ENCODE data around the gene IRF1. TPM values are rescaled to one million over a fixed set of nuclear protein-coding genes. Genes with fewer than 3 reads are reported as not detected.
"Not testable (repeated sequence)": the region's sequence is repeated elsewhere in the genome, so short reads cannot be mapped to it uniquely, and the experiment has no call there.

The IRF1 gene
- total RNA-seq, 1 experiment from 2014 or later = 48.9 TPM

DNA sequence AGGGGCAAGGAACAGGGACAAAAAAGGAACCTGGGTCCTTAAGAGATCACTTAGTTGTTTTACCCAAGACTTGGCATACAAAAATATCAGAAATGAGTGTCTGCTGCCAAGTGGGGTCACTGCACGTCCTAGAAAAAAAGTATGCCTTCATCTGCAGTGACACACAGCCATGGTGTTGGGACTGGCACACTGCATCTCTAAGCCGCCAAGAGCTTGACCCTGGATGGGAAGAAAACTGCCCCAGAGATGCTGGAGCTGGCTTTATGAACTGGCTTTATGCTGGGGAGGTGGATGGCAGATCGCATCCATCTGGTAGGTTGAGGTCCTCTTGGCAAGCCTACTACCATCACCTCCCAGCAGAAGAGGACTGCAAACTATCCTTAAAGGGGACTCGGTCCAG lies 51.7 kb downstream of the IRF1 start:
- Histone ChIP-seq H3K27ac (ENCODE audit: low read length) (no peak overlapping the region), H3K36me3 (ENCODE audit: control insufficient read depth, insufficient read depth, low read length) (no peaks in the 10 kb centered on the region), H3K4me1 (ENCODE audit: control insufficient read depth, insufficient read depth, low read length) (no peaks in the 10 kb centered on the region), H3K9me3 (ENCODE audit: control insufficient read depth, insufficient read depth, low read depth, low read length) (no peaks in the 10 kb centered on the region), H3K27me3 (ENCODE audit: control insufficient read depth, insufficient read depth, low read length) (no peaks in the 10 kb centered on the region), H3K4me3 (ENCODE audit: low read depth in 2 of 2, low read length in 2 of 2) (no peak overlapping the region)
- DNase-seq (ENCODE audit: low read depth, low spot score) (no peak), ATAC-seq (peak; percentile 45; the same call in 1 of the 2 replicates)
- TF ChIP-seq POLR2AphosphoS5 (IDR thresholded peaks at IDR 0.05; ENCODE audit: low read depth, low read length) (no peak), SIN3A (IDR thresholded peaks at IDR 0.05; ENCODE audit: borderline replicate concordance, insufficient read depth, low read depth, low read length) (no peak), TCF7L2 (IDR thresholded peaks at IDR 0.05; ENCODE audit: low read depth, low read length) (no peak)
- TF ChIP-seq, protein P1, sequence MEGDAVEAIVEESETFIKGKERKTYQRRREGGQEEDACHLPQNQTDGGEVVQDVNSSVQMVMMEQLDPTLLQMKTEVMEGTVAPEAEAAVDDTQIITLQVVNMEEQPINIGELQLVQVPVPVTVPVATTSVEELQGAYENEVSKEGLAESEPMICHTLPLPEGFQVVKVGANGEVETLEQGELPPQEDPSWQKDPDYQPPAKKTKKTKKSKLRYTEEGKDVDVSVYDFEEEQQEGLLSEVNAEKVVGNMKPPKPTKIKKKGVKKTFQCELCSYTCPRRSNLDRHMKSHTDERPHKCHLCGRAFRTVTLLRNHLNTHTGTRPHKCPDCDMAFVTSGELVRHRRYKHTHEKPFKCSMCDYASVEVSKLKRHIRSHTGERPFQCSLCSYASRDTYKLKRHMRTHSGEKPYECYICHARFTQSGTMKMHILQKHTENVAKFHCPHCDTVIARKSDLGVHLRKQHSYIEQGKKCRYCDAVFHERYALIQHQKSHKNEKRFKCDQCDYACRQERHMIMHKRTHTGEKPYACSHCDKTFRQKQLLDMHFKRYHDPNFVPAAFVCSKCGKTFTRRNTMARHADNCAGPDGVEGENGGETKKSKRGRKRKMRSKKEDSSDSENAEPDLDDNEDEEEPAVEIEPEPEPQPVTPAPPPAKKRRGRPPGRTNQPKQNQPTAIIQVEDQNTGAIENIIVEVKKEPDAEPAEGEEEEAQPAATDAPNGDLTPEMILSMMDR (IDR thresholded peaks at IDR 0.05) = no peak
- TF ChIP-seq, protein P2, sequence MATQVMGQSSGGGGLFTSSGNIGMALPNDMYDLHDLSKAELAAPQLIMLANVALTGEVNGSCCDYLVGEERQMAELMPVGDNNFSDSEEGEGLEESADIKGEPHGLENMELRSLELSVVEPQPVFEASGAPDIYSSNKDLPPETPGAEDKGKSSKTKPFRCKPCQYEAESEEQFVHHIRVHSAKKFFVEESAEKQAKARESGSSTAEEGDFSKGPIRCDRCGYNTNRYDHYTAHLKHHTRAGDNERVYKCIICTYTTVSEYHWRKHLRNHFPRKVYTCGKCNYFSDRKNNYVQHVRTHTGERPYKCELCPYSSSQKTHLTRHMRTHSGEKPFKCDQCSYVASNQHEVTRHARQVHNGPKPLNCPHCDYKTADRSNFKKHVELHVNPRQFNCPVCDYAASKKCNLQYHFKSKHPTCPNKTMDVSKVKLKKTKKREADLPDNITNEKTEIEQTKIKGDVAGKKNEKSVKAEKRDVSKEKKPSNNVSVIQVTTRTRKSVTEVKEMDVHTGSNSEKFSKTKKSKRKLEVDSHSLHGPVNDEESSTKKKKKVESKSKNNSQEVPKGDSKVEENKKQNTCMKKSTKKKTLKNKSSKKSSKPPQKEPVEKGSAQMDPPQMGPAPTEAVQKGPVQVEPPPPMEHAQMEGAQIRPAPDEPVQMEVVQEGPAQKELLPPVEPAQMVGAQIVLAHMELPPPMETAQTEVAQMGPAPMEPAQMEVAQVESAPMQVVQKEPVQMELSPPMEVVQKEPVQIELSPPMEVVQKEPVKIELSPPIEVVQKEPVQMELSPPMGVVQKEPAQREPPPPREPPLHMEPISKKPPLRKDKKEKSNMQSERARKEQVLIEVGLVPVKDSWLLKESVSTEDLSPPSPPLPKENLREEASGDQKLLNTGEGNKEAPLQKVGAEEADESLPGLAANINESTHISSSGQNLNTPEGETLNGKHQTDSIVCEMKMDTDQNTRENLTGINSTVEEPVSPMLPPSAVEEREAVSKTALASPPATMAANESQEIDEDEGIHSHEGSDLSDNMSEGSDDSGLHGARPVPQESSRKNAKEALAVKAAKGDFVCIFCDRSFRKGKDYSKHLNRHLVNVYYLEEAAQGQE (IDR thresholded peaks at IDR 0.05; ENCODE audit: insufficient read depth in 1 of 2, low read depth in 2 of 2, low read length in 1 of 2) = no peak
- POLR2A ChIA-PET = no interaction called here
- intact Hi-C loops (cut with micrococcal nuclease; ENCODE audit: unreplicated experiment) = no loop called here
- BruUV-seq (replicated peaks) = no TSS peak
- in situ Hi-C loops (cut with HindIII; ENCODE audit: low pct_unique_long_range_greater_than_20kb, low sequenced_read_pairs) = no loop called here
- CTCF ChIA-PET = no interaction called here

DNA sequence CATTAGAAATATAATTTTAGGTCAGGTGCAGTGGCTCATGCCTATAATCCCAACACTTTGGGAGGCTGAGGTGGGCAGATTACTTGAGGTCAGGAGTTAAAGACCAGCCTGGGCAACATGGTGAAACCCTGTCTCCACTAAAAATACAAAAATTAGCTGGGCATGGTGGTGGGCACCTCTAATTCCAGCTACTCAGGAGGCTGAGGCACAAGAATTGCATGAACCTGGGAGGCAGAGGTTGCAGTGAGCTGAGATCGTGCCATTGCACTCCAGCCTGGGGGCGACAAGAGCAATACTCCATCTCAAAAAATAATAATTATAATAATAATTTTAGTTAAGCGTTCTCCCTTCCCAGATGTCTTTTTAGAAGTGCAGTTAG lies 52.3 kb downstream of the IRF1 start:
- intact Hi-C loops (cut with micrococcal nuclease; ENCODE audit: unreplicated experiment); H3K27me3 ChIP-seq (ENCODE audit: control insufficient read depth, insufficient read depth, low read length); ATAC-seq; H3K27ac ChIP-seq (ENCODE audit: low read length); POLR2A ChIA-PET; H3K4me1 ChIP-seq (ENCODE audit: control insufficient read depth, insufficient read depth, low read length); H3K4me3 ChIP-seq (ENCODE audit: low read depth in 2 of 2, low read length in 2 of 2); H3K36me3 ChIP-seq (ENCODE audit: control insufficient read depth, insufficient read depth, low read length); in situ Hi-C loops (cut with HindIII; ENCODE audit: low pct_unique_long_range_greater_than_20kb, low sequenced_read_pairs); DNase-seq (ENCODE audit: low read depth, low spot score); BruUV-seq (replicated peaks); CTCF ChIA-PET; H3K9me3 ChIP-seq (ENCODE audit: control insufficient read depth, insufficient read depth, low read depth, low read length): not testable (repeated sequence)

DNA sequence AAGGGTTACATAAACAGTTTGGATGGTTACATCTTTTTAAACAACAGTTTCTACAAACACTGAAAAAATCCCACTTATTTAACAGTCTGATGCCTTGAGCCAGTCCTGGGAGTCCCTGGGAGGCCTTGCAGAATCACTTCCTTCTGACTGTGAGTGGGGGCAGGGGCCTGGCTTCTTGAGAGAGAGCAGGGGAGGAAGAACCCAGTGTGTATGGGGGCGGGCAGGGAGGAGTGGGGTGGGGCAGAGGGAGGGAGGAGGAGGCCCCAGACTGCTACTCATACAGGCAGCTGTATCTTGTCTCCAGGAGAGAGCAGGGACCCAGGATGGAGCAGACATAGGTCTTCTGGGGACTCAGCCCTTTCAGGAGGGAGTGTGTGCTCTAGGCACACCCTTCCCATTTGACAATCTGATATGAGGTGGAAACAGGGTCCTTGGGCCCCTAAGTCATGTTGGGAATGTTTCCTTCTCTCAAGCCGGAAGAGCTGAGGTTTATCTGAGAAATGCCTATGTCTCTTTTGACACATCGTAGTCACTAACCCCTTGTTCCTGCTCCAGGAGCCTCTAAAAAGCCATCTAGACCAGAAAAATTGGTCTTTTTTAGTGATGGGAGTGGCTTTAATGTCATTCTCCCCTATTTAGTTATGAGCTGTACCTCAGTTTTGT lies 52.8 kb downstream of the IRF1 start:
- CTCF ChIA-PET = no interaction called here
- Histone ChIP-seq H3K4me1 (ENCODE audit: control insufficient read depth, insufficient read depth, low read length) (no peaks in the 10 kb centered on the region), H3K27me3 (ENCODE audit: control insufficient read depth, insufficient read depth, low read length) (no peaks in the 10 kb centered on the region), H3K4me3 (ENCODE audit: low read depth in 2 of 2, low read length in 2 of 2) (no peak overlapping the region), H3K27ac (ENCODE audit: low read length) (no peak overlapping the region), H3K9me3 (ENCODE audit: control insufficient read depth, insufficient read depth, low read depth, low read length) (no peaks in the 10 kb centered on the region), H3K36me3 (ENCODE audit: control insufficient read depth, insufficient read depth, low read length) (no peaks in the 10 kb centered on the region)
- DNase-seq (ENCODE audit: low read depth, low spot score) (no peak), ATAC-seq (no peak)
- in situ Hi-C loops (cut with HindIII; ENCODE audit: low pct_unique_long_range_greater_than_20kb, low sequenced_read_pairs) = no loop called here
- POLR2A ChIA-PET = interaction anchor here (0.6 kb wide), 1 partner anchor 10 kb away, joined by 3 read pairs; no protein-coding TSS in a partner anchor
- TF ChIP-seq SIN3A (IDR thresholded peaks at IDR 0.05; ENCODE audit: borderline replicate concordance, insufficient read depth, low read depth, low read length) (no peak), TCF7L2 (IDR thresholded peaks at IDR 0.05; ENCODE audit: low read depth, low read length) (no peak), POLR2AphosphoS5 (IDR thresholded peaks at IDR 0.05; ENCODE audit: low read depth, low read length) (no peak)
- TF ChIP-seq, protein P2 (IDR thresholded peaks at IDR 0.05; ENCODE audit: insufficient read depth in 1 of 2, low read depth in 2 of 2, low read length in 1 of 2) = no peak
- TF ChIP-seq, protein P1 (IDR thresholded peaks at IDR 0.05) = no peak
- intact Hi-C loops (cut with micrococcal nuclease; ENCODE audit: unreplicated experiment) = no loop called here
- no TSS peak for BruUV-seq (replicated peaks)
